Activated effector memory CD4-positive, alpha-beta T cell treated with Interleukin-2 at 50 U/mL for 16 hours (primary cell): ENCODE data around the gene HGFAC.

Source experiments
- DNase-seq: peaks from one replicate; pipeline ENCODE4 v3.0.0-alpha.2; 2020

HGFAC gene

GRCh38 chr4:3427134-3427476 lies 14.7 kb upstream of the HGFAC start:
- DNase-seq = no peak

GRCh38 chr4:3427706-3428446 lies 13.9 kb upstream of the HGFAC start:
- no peak for DNase-seq

DNA sequence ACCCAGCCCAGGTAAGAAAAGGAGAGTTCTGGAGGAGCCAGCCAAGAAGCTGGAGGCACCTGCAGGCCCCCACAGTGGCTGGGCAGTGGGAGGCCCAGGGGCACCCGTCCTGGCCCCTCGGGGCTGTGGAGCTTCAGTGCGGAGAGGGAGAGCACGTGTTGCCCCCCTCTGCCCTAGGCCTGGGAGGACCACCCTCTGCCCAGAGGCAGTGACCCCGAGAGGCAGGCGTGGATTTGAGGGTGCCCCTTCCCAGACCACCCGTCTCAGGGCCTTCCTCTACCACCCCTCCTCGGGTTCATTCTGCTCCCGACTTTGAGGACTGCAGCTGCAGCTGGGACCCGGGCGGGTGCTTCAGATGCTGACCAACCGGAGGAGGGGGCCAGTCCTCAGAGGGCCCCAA lies 12.1 kb upstream of the HGFAC start:
- DNase-seq = no peak

DNA sequence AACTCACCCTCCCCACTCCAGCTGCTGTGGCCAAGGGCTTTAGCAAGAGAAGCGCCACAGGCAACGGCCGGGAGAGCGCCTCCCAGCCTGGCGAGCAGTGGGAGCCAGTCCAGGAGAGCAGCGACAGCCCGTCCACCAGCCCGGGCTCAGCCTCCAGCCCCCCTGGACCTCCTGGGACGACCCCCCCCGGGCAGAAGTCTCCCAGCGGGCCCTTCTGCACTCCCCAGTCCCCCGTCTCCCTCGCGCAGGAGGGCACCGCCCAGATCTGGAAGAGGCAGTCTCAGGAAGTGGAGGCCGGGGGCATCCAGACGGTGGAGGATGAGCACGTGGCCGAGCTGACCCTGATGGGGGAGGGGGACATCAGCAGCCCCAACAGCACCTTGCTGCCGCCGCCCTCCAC lies 11.2 kb upstream of the HGFAC start:
- no peak for DNase-seq

GRCh38 chr4:3431446-3431993 lies 10.2 kb upstream of the HGFAC start:
- no peak for DNase-seq

- no peak for DNase-seq
Observed at GRCh38 chr4:3432381-3432790, 9.4 kb upstream of the HGFAC start.

- DNase-seq = no peak
Observed at GRCh38 chr4:3433138-3433869, 8.5 kb upstream of the HGFAC start.

DNA sequence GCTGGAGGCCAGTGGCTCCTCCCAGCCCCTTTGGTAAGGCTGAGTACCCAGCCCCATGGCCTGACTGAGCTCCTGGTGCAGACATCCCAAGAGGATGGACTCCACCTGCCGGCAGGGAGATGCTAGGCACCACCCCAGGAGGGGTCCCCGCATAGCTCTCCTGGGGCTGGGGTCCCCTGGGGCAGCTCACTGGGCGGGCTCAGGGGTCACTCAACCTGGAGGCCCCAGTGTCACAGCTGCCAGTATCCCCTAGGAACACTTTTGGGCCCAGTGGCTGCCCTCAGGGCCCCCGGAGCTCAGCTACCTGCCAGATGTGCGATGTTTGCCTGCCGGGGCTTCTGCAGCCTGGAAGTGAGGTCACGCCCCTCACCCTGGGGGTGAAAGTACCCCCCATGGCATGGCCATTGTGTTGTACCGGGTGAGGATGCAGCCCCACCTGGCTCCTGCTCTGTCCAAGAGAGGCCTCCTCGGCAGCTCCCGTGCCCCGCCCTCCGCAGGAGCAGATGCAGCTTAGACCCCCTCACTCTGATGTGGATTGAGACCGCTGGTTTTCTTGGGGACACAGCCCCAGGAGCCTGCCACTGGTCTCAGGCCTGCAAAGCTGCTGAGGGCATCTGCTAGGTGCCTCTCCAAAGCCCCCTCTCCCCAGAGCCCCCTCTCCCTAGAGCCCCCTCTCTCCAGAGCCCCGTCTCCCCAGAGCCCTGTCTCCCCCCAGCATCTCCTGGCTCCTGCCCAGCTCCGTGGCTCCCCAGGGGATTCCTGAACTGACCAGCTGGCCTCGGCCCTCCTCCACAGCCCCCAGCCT lies 6.7 kb upstream of the HGFAC start:
- no peak for DNase-seq

- no peak for DNase-seq
Observed at GRCh38 chr4:3435686-3435956, 6.1 kb upstream of the HGFAC start.

GRCh38 chr4:3436048-3436797 lies 5.5 kb upstream of the HGFAC start:
- DNase-seq = no peak

DNA sequence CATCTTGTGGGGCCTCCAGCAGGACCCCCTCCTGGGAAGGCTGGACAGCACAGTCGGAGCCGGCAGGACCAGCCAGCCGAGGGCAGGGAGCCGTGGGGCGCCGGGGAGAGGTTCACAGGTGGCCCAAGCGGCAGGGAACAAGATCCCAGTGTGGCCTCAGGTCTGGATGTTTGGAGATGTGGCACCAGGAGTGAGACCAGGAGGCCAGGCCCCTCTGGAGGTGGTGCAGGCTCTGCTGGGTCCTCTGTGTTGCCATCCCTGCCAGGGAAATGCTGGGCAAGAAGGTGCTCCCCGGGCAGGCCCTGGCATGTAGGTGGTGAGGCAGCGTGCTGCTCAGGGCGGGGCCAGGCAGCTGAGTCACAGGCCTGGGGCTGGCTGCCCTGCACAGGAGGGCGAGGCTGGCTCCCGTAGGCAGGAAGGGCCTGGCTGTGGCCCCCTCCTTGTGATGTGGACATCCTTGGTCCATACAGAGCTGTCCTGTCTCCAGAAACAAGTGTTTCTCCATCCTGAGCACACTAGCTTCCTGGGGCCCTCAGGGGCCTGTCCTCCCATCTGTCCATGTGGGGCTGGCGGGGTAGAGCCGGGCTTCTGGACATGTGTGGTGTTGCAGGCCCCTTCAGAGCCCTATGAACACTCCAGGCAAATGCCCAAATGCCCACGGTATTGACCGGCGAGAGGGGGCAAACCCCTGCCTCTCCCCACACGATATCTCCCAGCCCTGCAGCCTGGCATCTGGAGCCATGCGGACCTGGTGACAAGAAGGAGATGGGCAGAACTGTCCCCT lies 4.8 kb upstream of the HGFAC start:
- DNase-seq = no peak

- no peak for DNase-seq
Observed at GRCh38 chr4:3437582-3437936, 4.2 kb upstream of the HGFAC start.

DNA sequence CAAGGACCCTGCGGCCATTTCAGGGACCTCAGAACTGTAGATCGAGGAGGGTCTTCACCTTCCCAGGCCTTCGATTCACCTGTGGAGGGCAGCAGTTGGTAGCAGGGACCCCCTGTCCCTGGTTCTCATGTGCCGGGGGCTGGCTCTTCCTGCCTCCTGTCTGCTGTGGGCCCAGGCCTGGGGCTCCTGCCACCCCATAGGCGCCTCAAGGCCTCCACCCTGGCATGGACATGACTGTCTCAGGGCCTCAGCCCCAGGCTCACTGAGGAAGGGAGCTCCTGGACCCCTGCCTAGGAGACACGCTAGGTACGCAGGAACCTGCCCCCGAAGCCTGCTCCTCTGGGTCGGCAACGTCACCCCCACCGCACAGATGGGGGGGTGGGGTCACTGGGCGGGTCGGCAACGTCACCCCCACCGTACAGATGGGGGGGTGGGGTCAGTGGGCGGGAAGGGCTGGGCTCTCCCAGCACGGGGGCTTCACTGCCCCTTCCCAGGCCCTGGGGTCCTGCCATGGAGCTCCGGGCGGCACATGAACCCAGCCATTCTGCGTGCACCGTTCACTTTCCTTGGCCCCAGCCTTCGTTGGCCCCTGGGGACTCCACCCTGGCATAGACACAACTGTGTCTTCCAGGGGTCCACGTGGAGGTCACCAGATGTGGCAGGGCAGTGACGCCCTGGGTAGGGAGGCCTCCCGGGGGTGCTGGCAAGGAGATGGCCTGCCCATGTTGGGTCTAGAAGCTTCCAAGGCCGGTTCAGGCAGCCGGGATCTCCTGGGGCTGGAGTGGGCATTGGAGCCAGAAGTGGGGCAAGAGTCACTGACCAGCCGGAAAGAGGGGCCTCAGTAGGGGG lies 3.5 kb upstream of the HGFAC start:
- DNase-seq = no peak

- DNase-seq = no peak
Observed at GRCh38 chr4:3438847-3439180, 3.0 kb upstream of the HGFAC start.

DNA sequence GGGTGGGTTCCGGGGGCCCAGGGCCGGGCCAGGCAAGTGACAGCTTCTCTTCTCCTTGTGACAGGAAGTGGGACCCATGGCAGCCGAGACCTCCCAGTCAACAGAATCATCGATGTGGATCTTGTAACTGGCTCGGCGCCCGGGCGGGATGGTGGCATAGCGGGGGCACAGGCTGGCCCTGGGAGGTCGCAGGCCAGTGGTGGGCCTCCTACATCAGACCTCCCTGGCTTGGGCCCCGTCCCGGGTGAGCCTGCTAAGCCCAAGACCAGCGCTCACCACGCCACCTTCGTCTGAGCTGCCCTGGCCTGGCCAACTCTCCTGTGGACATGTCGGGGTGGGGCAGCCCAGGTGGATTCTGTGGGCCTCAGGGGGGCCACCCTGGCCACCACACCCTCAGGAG lies 2.4 kb upstream of the HGFAC start:
- no peak for DNase-seq

GRCh38 chr4:3440011-3440410 lies 1.8 kb upstream of the HGFAC start:
- DNase-seq = no peak

- DNase-seq = no peak
Observed at GRCh38 chr4:3440979-3441500, 728 bp upstream of the HGFAC start.

- DNase-seq = no peak
Observed at GRCh38 chr4:3442460-3442958, 741 bp downstream of the HGFAC start.

DNA sequence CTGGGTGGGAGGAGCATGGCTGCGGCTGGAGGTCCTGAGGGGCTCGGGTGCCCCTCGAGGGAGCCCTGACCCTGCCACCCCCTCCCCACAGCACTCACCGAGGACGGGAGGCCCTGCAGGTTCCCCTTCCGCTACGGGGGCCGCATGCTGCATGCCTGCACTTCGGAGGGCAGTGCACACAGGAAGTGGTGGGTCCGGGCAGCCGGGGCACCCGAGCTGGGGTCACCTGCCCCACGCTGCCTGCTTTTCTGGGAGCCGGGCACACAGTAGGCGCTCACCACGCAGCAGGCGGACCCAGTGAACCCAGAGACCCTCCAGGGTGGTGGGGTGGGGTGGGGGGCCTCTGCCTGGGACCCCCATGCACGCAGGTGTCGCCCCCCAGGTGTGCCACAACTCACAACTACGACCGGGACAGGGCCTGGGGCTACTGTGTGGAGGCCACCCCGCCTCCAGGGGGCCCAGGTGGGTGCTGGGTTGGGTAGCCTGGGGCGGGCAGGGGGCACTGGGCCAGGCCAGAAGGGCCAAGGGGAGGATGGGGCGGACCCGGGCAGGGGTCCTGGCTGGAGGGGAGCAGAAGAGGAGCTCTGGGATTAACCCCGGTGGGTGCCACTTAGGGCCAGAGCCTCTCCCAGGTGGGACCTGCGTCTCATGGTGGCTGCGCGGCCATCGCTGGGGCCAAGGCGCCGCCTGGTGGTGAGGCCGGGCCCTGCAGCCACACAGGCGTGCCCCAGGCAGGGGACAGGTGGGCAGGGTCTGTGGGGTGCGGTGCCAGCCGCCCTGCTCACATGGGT lies 1.4 kb downstream of the HGFAC start:
- peak; percentile 47 for DNase-seq

DNA sequence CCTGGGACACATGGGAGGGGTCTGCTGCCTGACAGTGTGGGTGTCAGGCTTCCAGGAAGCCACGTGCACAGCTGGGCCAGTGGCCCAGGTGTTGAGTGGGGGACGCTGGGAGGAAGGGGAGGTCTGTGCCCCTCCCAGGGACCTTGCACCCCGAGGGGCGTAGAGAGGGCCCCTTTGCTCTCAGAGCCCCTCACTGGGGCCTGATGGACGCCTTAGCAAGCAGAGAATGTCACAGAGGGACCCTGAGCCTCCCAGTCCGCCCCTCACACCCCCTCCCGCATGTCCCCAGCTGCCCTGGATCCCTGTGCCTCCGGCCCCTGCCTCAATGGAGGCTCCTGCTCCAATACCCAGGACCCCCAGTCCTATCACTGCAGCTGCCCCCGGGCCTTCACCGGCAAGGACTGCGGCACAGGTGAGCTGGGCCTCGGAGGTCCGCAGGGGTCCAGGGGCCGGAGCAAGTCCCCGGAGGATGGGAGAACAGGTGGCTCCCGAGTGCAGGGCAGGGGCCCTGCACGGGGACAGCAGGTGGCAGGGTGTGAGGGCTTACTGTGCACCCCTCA lies 2.1 kb downstream of the HGFAC start:
- DNase-seq = no peak
